ENCODE data around the gene SRGAP2B.
A peak's percentile ranks its signal among the peaks of the same experiment; 100 is the strongest.
"Not testable (repeated sequence)": the region's sequence is repeated elsewhere in the genome, so short reads cannot be mapped to it uniquely, and the experiment has no call there.

SRGAP2B gene

GRCh38 chr1:145095284-145096057, at the start of gene SRGAP2B, which contains the start of gene FAM72D:
Gene SRGAP2B, minus strand, starts transcription at chr1:145095328. Its CDS starts 2,427 bp downstream, at chr1:145092901.
Gene FAM72D, plus strand, starts transcription at chr1:145095974. Its CDS starts 874 bp downstream, at chr1:145096848.
- not testable (repeated sequence) for H3K9ac ChIP-seq (ENCODE audit: low read depth, low read length); H2AFZ ChIP-seq (ENCODE audit: low read depth, low read length); DNase-seq; H3K4me1 ChIP-seq (ENCODE audit: insufficient read depth, low read length); H3K9me3 ChIP-seq (ENCODE audit: insufficient read depth, low read length, severe bottlenecking); H3K27ac ChIP-seq (ENCODE audit: low read length); H3K27me3 ChIP-seq (ENCODE audit: insufficient read depth, low read length, poor library complexity); H3K36me3 ChIP-seq (ENCODE audit: insufficient read depth, low read length); H4K20me1 ChIP-seq (ENCODE audit: insufficient read depth, low read length); H3K79me2 ChIP-seq (ENCODE audit: insufficient read depth, low read length)
- H3K4me2 ChIP-seq (ENCODE audit: insufficient read depth, low read length): peak within 1 kb of the TSS; percentile 49
- H3K4me3 ChIP-seq (ENCODE audit: low read depth in 1 of 2, low read length in 2 of 2): peak within 1 kb of the TSS in 1 of 2 experiments; percentile 58; a peak in 2 of 4 replicates
- peak; percentile 83 for ATAC-seq (ENCODE audit: insufficient read depth, low read depth)

- not testable (repeated sequence) for H2AFZ ChIP-seq (ENCODE audit: low read depth, low read length); H4K20me1 ChIP-seq (ENCODE audit: insufficient read depth, low read length); H3K4me2 ChIP-seq (ENCODE audit: insufficient read depth, low read length); DNase-seq; H3K4me1 ChIP-seq (ENCODE audit: insufficient read depth, low read length); H3K4me3 ChIP-seq (ENCODE audit: low read depth in 1 of 2, low read length in 2 of 2); H3K27me3 ChIP-seq (ENCODE audit: insufficient read depth, low read length, poor library complexity); H3K9ac ChIP-seq (ENCODE audit: low read depth, low read length); H3K27ac ChIP-seq (ENCODE audit: low read length); H3K9me3 ChIP-seq (ENCODE audit: insufficient read depth, low read length, severe bottlenecking); H3K79me2 ChIP-seq (ENCODE audit: insufficient read depth, low read length); H3K36me3 ChIP-seq (ENCODE audit: insufficient read depth, low read length)
- peak; percentile 90 for ATAC-seq (ENCODE audit: insufficient read depth, low read depth)
Observed at GRCh38 chr1:145144264-145144913, 49.3 kb upstream of the SRGAP2B start.

DNA sequence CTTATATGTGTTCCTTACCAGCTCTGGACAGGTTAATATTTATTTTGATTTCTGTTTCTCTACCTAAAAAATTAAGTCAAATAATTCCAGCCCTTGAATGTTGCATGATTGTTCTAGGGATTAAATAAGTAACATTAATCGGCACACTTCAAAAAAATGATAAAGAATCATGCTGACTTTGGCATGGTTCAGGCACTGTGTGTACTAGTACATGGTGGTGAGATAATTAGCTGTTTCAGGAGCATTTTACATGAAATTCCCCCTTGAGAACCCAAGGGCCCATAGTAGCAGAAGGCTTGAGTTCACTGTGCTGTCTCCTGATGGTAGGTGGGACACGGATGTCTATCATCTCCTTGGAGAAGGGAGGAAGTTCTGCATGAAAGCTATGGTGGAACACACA, 45.4 kb upstream of the SRGAP2B start:
- H3K9ac ChIP-seq (ENCODE audit: low read depth, low read length); H3K79me2 ChIP-seq (ENCODE audit: insufficient read depth, low read length); ATAC-seq (ENCODE audit: insufficient read depth, low read depth); DNase-seq; H4K20me1 ChIP-seq (ENCODE audit: insufficient read depth, low read length); H3K4me1 ChIP-seq (ENCODE audit: insufficient read depth, low read length); H3K9me3 ChIP-seq (ENCODE audit: insufficient read depth, low read length, severe bottlenecking); H2AFZ ChIP-seq (ENCODE audit: low read depth, low read length); H3K36me3 ChIP-seq (ENCODE audit: insufficient read depth, low read length); H3K27me3 ChIP-seq (ENCODE audit: insufficient read depth, low read length, poor library complexity); H3K4me3 ChIP-seq (ENCODE audit: low read depth in 1 of 2, low read length in 2 of 2); H3K27ac ChIP-seq (ENCODE audit: low read length); H3K4me2 ChIP-seq (ENCODE audit: insufficient read depth, low read length): not testable (repeated sequence)

DNA sequence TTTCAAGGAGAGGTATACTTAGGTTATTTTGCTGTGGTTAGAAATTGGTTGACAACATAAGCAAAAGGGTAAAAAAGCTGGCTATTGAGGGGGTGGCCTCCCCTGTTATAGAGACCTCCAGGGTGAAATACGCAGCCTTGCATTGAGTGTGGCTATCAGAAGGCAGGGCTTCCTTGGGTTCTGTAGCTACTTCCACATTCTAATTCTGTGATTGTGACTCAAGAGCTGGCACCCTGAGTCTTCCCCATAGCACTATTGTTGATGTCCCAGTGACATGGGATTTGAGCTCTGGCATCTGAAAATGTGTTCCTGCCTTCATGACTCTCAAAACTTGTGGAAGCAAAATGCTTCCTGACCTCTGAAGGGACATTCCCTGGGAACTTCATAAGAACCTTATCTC, 39.3 kb upstream of the SRGAP2B start:
- not testable (repeated sequence) for DNase-seq; H3K9me3 ChIP-seq (ENCODE audit: insufficient read depth, low read length, severe bottlenecking); H3K79me2 ChIP-seq (ENCODE audit: insufficient read depth, low read length); ATAC-seq (ENCODE audit: insufficient read depth, low read depth); H3K4me1 ChIP-seq (ENCODE audit: insufficient read depth, low read length); H4K20me1 ChIP-seq (ENCODE audit: insufficient read depth, low read length); H3K9ac ChIP-seq (ENCODE audit: low read depth, low read length); H3K4me2 ChIP-seq (ENCODE audit: insufficient read depth, low read length); H3K4me3 ChIP-seq (ENCODE audit: low read depth in 1 of 2, low read length in 2 of 2); H3K27ac ChIP-seq (ENCODE audit: low read length); H3K36me3 ChIP-seq (ENCODE audit: insufficient read depth, low read length); H3K27me3 ChIP-seq (ENCODE audit: insufficient read depth, low read length, poor library complexity); H2AFZ ChIP-seq (ENCODE audit: low read depth, low read length)

DNA sequence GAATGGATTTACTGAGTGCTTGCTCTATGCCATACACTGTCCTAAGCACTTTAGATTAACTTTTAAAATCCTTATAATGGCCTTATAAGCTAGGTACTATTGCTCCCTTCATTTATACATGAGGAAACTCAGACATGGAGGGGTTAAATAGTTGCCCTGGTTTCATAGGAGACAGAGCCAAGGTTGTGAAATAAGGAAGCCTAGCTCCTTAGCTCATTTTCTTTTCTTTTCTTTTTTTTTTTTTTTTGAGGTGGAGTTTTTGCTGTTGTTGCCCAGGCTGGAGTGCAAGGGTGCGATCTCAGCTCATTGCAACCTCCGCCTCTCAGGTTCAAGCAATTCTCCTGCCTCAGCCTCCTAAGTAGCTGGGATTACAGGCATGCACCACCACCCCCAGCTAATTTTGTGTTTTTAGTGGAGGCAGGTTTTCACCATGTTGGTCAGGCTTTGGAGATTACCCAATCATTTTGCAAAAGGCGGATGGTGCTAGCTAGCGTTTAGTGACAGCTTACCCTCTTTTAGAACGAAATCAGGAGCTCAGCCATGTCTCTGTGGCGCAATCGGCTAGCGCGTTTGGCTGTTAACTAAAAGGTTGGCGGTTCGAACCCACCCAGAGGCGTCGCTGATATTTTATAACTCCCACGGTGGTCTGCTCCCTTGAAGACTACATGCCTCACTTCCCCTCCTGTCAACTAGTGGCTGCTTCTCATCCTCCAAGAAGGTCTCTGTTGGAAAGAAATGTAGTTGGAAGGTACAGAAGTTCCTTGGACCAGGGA, 33.8 kb upstream of the SRGAP2B start:
- H3K27ac ChIP-seq (ENCODE audit: low read length); H3K9me3 ChIP-seq (ENCODE audit: insufficient read depth, low read length, severe bottlenecking); H3K4me1 ChIP-seq (ENCODE audit: insufficient read depth, low read length); ATAC-seq (ENCODE audit: insufficient read depth, low read depth); H3K27me3 ChIP-seq (ENCODE audit: insufficient read depth, low read length, poor library complexity); DNase-seq; H3K4me3 ChIP-seq (ENCODE audit: low read depth in 1 of 2, low read length in 2 of 2); H3K36me3 ChIP-seq (ENCODE audit: insufficient read depth, low read length); H4K20me1 ChIP-seq (ENCODE audit: insufficient read depth, low read length); H2AFZ ChIP-seq (ENCODE audit: low read depth, low read length); H3K9ac ChIP-seq (ENCODE audit: low read depth, low read length); H3K4me2 ChIP-seq (ENCODE audit: insufficient read depth, low read length); H3K79me2 ChIP-seq (ENCODE audit: insufficient read depth, low read length): not testable (repeated sequence)

DNA sequence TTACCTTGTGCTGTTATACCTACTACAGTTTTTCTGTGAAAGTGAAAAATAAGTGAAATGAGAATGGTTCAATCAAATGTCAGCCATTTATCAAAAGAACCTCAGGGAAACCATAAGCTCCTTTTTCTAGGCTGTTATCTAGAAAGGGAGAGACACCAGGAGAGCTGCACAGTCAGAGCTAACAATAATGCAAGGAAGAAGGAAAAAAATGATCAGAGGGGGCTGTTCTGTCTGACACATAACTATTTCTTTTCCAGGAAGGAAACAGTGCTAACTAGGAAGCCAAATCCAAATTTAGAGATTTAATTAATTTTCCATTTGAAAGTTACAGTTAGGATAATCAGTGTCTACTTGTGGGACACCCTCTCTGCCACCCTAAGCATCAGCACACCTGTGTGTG, 32.0 kb upstream of the SRGAP2B start:
- ATAC-seq (ENCODE audit: insufficient read depth, low read depth); H3K4me3 ChIP-seq (ENCODE audit: low read depth in 1 of 2, low read length in 2 of 2); H3K79me2 ChIP-seq (ENCODE audit: insufficient read depth, low read length); H4K20me1 ChIP-seq (ENCODE audit: insufficient read depth, low read length); H3K4me1 ChIP-seq (ENCODE audit: insufficient read depth, low read length); H3K27ac ChIP-seq (ENCODE audit: low read length); H3K4me2 ChIP-seq (ENCODE audit: insufficient read depth, low read length); H3K36me3 ChIP-seq (ENCODE audit: insufficient read depth, low read length); H3K9ac ChIP-seq (ENCODE audit: low read depth, low read length); H2AFZ ChIP-seq (ENCODE audit: low read depth, low read length); H3K9me3 ChIP-seq (ENCODE audit: insufficient read depth, low read length, severe bottlenecking); H3K27me3 ChIP-seq (ENCODE audit: insufficient read depth, low read length, poor library complexity); DNase-seq: not testable (repeated sequence)

DNA sequence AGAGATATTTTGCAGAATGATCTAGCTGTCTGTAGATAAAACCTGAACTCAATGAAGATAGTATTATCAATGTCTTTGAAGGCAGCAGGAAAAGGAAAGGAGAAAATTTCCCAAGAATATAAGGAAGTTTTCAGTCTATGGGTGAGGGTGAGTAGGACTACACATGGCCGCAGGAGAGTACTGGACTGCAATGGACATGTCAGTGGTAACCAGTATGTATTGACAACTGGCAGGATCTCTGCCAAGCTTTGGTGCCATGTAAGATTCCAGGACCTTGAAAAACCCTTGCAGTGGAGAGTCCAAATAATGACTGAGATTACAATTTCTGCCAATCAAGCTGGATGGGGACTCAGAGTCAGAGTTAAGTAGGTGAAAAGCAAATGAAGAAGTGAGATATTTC, 30.0 kb upstream of the SRGAP2B start:
- H2AFZ ChIP-seq (ENCODE audit: low read depth, low read length); H4K20me1 ChIP-seq (ENCODE audit: insufficient read depth, low read length); H3K36me3 ChIP-seq (ENCODE audit: insufficient read depth, low read length); ATAC-seq (ENCODE audit: insufficient read depth, low read depth); H3K27ac ChIP-seq (ENCODE audit: low read length); H3K4me3 ChIP-seq (ENCODE audit: low read depth in 1 of 2, low read length in 2 of 2); DNase-seq; H3K9ac ChIP-seq (ENCODE audit: low read depth, low read length); H3K4me2 ChIP-seq (ENCODE audit: insufficient read depth, low read length); H3K79me2 ChIP-seq (ENCODE audit: insufficient read depth, low read length); H3K27me3 ChIP-seq (ENCODE audit: insufficient read depth, low read length, poor library complexity); H3K9me3 ChIP-seq (ENCODE audit: insufficient read depth, low read length, severe bottlenecking); H3K4me1 ChIP-seq (ENCODE audit: insufficient read depth, low read length): not testable (repeated sequence)
